GM18508 (cell line): ENCODE data around the gene ADAMTS17.

Source experiments
- ATAC-seq: cut with Tn5 transposase; IDR thresholded peaks from one replicate; pipeline ENCODE4 v1.9.1; 2021; ENCODE audit warnings: moderate number of reproducible peaks; ENCODE audit not compliant: insufficient read depth, unreplicated experiment

The ADAMTS17 gene

GRCh38 chr15:99969261-99969920 is 372.4 kb downstream of the ADAMTS17 start:
- ATAC-seq: no peak

- ATAC-seq: no peak
Observed at GRCh38 chr15:99967841-99968371, 373.9 kb downstream of the ADAMTS17 start.

DNA sequence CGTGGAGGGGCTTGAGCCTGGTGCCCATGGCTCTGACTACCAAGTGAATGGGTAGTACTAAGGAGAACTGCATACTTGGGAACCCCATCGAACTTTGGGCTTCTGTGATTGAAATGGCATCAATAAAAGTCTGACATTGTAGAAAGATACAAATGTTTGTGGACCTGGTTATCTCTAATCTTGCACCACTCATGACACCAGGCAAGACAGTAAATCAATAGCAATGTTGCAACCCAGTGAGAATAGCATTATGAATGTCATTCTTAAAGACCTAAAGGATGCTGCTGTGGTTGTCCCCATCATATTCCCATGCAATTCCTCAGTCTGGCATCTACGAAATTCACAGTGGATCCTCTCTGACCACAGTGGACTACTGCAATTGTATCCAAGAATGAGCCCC is 375.0 kb downstream of the ADAMTS17 start:
- ATAC-seq: no peak

GRCh38 chr15:99965376-99965775 is 376.4 kb downstream of the ADAMTS17 start:
- ATAC-seq: no peak

DNA sequence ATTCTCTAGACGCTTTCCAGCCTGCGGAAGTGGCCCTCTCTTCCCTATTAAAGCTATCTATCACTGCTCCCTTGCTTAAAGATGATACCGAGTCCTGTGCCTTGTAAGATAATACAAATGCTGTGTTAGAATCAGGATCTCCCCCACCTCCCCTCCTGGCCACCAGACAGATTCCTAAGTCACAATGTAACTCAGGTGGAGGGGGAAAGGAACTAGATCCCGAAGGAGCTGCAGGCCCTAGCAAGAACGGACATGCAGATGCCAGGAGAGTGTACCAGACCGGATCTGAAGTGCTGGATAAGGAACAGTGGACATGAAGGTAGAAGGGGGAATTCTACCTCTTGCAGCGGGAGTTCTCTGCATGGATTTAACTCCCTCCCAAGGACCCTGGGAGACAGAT is 377.8 kb downstream of the ADAMTS17 start:
- no peak for ATAC-seq

DNA sequence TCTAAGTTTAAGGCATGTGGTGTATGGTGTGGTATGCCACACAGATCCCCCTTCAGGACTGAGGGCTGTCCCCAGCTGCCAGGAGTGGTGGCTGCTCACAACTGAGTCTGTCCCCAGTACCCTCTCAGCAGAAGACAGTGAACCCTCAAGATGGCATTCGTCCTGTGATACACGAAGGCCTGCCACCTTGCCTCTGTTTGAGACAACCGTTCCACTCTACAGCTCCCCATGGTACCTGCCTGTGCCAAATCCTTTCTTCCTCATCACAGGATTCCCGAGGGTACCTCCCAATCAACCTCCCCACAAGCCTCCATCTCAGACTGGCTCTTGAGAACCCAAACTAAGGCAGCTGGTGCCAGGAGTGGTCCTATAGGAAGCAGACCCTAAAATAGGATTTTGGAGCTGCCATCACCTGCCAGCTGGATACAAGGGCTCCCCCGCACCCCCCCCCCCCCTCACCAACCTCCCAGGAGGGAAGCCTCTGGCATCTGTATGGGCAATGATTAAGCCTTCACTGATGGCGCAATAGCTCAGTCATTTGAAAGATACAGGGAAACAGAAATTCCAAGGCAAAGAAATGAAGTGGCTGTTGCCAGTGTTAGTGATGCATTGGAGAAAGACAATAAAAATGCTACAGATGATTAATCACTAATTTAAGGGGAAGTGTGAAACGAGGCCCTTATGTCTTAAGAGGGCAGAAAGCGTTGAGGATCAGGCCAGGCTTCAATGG is 378.5 kb downstream of the ADAMTS17 start:
- no peak for ATAC-seq

DNA sequence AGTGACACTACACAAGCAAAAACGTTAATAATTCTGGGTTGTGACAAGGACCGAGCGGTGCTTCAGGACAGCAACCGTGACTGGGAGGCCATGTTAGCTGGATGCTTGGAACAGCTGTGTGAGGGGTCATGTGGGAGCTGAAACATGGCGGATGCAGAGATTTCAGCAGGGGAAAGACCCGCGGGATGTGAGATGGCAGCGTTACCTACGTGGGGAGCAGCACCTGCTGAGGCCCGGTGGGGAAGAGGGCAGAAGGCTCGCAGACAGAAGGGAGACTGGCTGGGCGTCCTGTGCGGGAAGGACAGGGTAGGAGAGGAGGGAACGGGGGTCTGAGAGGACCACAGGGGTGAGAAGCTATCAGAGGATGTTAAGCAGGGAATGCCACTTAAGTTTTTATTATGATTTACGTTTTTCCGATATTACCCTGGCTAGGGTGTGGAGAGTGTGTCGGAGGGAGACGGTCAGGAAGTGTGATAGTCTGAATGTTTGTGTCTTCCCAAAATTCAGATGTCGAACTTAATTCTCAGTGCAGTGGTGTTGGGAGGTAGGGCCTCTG is 379.7 kb downstream of the ADAMTS17 start:
- ATAC-seq: no peak

DNA sequence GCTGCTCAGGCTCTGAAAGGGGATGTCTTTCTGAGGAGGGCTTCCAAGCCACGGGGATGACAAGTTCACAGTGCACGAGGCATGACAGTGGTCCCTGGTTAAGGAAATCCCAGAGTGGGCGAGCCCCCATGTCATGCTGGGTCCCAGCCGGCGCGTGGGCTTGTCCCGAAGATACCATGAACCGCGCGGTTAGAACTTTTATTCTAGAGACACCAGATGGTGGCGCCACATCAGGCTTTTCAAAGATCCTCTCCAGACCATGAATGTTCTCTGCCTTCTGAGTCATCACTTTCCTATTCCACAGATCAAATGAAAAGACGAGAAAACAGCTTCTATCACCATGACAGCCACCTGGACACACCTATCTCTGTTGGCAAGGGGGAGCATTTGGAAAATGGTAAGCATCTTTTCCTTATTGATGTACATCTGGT is 380.7 kb downstream of the ADAMTS17 start:
- ATAC-seq: no peak

DNA sequence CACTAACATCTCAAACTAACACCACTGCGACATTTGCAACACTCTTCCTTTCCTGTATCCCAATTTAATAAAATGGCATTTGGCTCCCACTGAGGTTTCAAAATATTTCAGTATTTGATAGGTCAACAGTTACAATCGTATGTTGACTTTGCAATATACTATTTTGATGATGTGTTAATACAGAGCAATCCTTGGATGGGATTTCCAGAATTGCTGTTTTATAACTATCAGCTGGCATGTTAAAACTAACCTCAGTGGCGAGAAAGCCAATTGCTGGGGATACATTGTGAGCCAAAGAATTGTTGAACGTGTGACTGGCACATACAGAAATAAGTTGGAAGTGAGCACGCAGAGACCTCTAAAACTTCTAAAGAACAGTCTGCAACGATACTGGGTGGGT is 382.4 kb downstream of the ADAMTS17 start:
- no peak for ATAC-seq

GRCh38 chr15:99958426-99959097 is 383.2 kb downstream of the ADAMTS17 start:
- no peak for ATAC-seq

DNA sequence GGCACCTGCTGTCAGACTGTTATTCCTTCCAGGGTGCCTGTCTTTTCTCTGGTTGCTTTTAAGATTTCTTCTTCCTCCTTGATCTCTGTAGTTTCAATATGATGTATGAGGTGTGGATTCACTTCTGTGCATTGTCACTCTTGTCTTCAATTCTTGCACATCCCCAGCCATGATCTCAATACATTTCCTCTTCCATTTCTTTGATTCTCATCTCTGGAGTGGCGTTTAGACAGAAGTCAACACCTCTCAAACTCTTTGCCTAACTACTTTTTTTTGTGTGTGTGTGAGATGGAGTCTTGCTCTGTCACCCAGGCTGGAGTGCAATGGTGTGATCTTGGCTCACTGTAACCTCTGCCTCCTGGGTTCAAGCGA is 384.1 kb downstream of the ADAMTS17 start:
- no peak for ATAC-seq

- no peak for ATAC-seq
Observed at GRCh38 chr15:99956820-99957641, 384.7 kb downstream of the ADAMTS17 start.

DNA sequence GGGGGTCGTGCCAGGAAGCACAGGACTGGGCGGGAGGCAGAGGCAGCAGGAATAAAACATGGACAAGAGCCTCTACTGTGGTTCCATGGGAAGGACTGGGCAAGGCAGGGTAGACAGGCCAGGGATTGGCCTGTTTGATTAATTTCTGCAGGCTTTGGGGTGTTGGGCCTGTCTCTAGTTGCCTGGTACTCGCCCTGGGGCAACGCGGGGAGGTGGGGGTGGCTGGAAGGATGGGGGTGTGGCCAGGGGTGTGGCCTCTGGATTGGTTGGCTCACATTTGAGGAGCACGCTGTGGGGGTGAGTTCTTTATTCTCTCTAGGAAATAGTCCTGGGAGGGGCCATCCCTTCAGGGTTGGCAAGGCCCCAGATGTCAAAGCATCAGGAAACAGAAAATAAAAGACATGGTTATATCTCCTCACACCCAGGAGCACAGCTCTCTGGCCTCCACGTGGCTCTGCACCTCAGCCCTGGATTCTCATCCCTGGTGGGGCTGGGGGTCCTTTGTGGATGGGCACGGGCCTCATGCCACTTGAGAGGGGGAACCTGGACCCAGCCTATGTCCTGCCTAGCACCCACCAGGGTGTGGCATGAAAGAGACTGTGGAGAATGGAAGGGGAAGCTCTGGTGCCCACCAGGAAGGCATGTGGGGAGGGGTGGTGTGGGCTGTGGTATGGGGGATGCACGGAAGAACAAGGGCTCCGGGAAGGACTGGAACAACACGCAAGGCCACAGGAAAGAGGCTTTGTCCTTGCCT is 385.6 kb downstream of the ADAMTS17 start:
- ATAC-seq: no peak

DNA sequence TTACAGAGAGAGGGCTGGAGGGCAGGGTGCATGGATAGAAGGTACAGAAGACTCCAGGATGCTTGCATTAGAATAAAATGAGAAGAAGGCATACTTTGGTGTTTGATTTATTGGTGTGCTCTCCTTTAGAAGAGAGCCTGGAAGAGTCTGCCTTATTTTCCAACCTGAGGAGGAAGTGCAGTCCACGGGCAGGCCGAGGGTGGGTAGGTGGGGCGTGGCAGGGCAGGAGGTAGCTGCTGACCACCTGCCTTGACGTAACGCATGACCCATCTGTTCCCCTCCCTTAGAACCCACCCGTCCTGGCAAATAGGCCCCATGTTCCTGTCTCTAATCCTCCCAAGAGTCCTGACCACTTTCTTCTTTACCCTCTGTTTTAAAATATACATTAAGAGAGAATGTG is 386.2 kb downstream of the ADAMTS17 start:
- ATAC-seq: no peak

GRCh38 chr15:99955181-99955525 is 386.6 kb downstream of the ADAMTS17 start:
- no peak for ATAC-seq

GRCh38 chr15:99954361-99955180 is 387.2 kb downstream of the ADAMTS17 start:
- no peak for ATAC-seq

DNA sequence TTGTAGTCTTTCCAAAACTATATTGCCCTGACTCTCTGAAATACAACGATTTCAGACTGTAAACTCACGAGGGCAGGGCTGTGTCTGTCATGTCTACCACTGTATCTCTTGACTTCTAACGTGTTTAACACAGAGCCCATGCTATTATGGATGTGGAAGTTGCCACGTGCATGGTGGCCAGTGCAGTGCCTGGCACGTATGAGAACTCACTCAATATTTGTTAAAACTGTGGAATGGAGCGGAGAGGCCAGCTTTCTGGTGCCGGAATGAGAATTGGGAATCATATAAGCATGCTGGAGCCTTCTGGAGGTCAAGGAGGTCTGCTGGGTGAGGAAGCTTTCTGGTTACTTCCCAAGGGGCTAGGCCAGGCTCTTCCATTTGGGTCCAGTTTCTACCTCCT is 387.9 kb downstream of the ADAMTS17 start:
- no peak for ATAC-seq

DNA sequence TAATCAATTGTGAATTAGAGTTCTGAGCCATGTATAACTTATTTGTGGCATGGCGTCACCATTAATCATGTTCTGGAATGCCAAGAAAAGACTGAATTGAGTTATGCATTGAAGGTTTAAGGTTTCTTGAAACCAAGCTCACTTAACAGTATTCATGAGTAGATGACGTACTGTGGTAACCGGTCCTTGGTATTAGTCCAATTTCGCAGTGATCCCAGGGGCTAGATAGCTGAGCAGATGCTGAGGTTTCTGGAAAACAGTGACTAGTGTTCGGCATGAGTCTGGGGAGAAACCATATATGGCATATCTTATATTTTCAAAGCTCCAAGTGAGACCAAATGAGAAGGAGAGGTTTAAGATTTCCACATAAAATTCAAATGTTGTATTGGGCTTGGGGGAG is 390.3 kb downstream of the ADAMTS17 start:
- no peak for ATAC-seq

DNA sequence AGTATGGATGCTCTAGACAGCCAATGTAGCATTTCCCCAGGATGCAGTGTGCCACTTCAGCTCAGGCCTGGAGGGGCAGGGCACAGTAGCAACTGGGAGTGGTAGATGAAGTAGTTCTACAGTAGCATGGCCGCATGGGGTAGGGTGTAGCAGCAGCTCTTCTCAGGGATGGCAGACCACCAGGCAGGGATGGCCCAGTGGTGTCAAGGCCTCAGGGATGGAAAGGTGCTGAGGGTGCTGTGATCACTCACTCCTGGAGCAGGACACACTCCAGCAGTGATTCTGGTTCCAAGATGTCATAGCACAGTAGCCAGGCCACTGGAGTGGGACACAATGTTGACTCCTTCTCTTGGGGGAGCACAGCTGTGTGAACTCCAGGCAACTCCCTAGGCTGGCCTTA is 397.6 kb downstream of the ADAMTS17 start:
- no peak for ATAC-seq
